ENCODE results near the gene NRXN3. TPM values are rescaled to one million over a fixed set of nuclear protein-coding genes. Genes with fewer than 3 reads are reported as not detected.

Gene NRXN3
- total RNA-seq, 4 donors from 2014 or later = 4.1 to 11.9 (median 5.8) TPM

GRCh38 chr14:79379266-79379665 lies 1209.1 kb downstream of the NRXN3 start:
- Histone ChIP-seq H3K27ac (no peak overlapping the region), H3K36me3 (no peaks in the 10 kb centered on the region), H3K27me3 (no peaks in the 10 kb centered on the region), H3K4me3 (no peak overlapping the region), H3K4me1 (peaks cover 0 to 4% (median 0%) of the 10 kb centered on the region in 4 donors), H3K9me3 (no peaks in the 10 kb centered on the region)
- intact Hi-C loops (cut with DNase I; ENCODE audit: low total_unique reads) = no loop called here
- TF ChIP-seq POLR2A (IDR thresholded peaks at IDR 0.05) (no peak), EP300 (IDR thresholded peaks at IDR 0.05; ENCODE audit: low read depth) (no peak), POLR2AphosphoS5 (IDR thresholded peaks at IDR 0.05) (no peak), CTCF (IDR thresholded peaks at IDR 0.05) (no peak)
- 86% methylated on average over 5 of the region's 5 CpGs; no CpG with 5 or more reads in 1 of the 2 donors for WGBS, 2 donors (ENCODE audit: low coverage in 1 of 2)
- in situ Hi-C loops (cut with MboI; ENCODE audit: low pct_ligation_motif_present in 1 of 4, low pct_unique_long_range_greater_than_20kb in 1 of 4, low sequenced_read_pairs in 3 of 4) = no loop called here
- DNase-seq = no peak

GRCh38 chr14:79383031-79383430 lies 1212.9 kb downstream of the NRXN3 start:
- intact Hi-C loops (cut with DNase I; ENCODE audit: low total_unique reads) = no loop called here
- no peaks in the 10 kb centered on the region for H3K27me3 ChIP-seq
- no peak overlapping the region for H3K4me3 ChIP-seq
- TF ChIP-seq EP300 (IDR thresholded peaks at IDR 0.05; ENCODE audit: low read depth) (no peak), POLR2A (IDR thresholded peaks at IDR 0.05) (no peak), POLR2AphosphoS5 (IDR thresholded peaks at IDR 0.05) (no peak), CTCF (IDR thresholded peaks at IDR 0.05) (no peak)
- no peak overlapping the region for H3K27ac ChIP-seq
- no peak for DNase-seq
- in situ Hi-C loops (cut with MboI; ENCODE audit: low pct_ligation_motif_present in 1 of 4, low pct_unique_long_range_greater_than_20kb in 1 of 4, low sequenced_read_pairs in 3 of 4) = no loop called here
- H3K36me3 ChIP-seq = no peaks in the 10 kb centered on the region
- H3K9me3 ChIP-seq = no peaks in the 10 kb centered on the region
- peaks cover 0 to 4% (median 0%) of the 10 kb centered on the region in 4 donors for H3K4me1 ChIP-seq

- Histone ChIP-seq H3K4me3 (no peak overlapping the region), H3K27ac (no peak overlapping the region), H3K27me3 (no peaks in the 10 kb centered on the region), H3K36me3 (no peaks in the 10 kb centered on the region), H3K4me1 (peaks cover 0 to 4% (median 0%) of the 10 kb centered on the region in 4 donors), H3K9me3 (no peaks in the 10 kb centered on the region)
- no peak for DNase-seq
- WGBS, 2 donors (ENCODE audit: low coverage in 1 of 2) = 34 to 45% methylated on average over 2 of the region's 2 CpGs
- in situ Hi-C loops (cut with MboI; ENCODE audit: low pct_ligation_motif_present in 1 of 4, low pct_unique_long_range_greater_than_20kb in 1 of 4, low sequenced_read_pairs in 3 of 4) = no loop called here
- intact Hi-C loops (cut with DNase I; ENCODE audit: low total_unique reads) = no loop called here
- no peak for TF ChIP-seq CTCF (IDR thresholded peaks at IDR 0.05)
- TF ChIP-seq POLR2A (IDR thresholded peaks at IDR 0.05) = no peak
- no peak for TF ChIP-seq EP300 (IDR thresholded peaks at IDR 0.05; ENCODE audit: low read depth)
Observed at GRCh38 chr14:79383475-79383874, 1213.3 kb downstream of the NRXN3 start.

GRCh38 chr14:79395061-79395460 lies 1224.9 kb downstream of the NRXN3 start:
- H3K4me3 ChIP-seq = no peak overlapping the region
- no peaks in the 10 kb centered on the region for H3K27me3 ChIP-seq
- in situ Hi-C loops (cut with MboI; ENCODE audit: low pct_ligation_motif_present in 1 of 4, low pct_unique_long_range_greater_than_20kb in 1 of 4, low sequenced_read_pairs in 3 of 4) (no loop called here), intact Hi-C loops (cut with DNase I; ENCODE audit: low total_unique reads) (no loop called here)
- no peak for DNase-seq
- no peaks in the 10 kb centered on the region for H3K9me3 ChIP-seq
- H3K4me1 ChIP-seq = no peaks in the 10 kb centered on the region
- no peak overlapping the region for H3K27ac ChIP-seq
- TF ChIP-seq EP300 (IDR thresholded peaks at IDR 0.05; ENCODE audit: low read depth) = no peak
- no peak for TF ChIP-seq POLR2AphosphoS5 (IDR thresholded peaks at IDR 0.05)
- TF ChIP-seq CTCF (IDR thresholded peaks at IDR 0.05) = no peak
- no peak for TF ChIP-seq POLR2A (IDR thresholded peaks at IDR 0.05)
- no peaks in the 10 kb centered on the region for H3K36me3 ChIP-seq
